CD4-positive, alpha-beta T cell (primary cell): ENCODE data around the gene LHFPL6. TPM values are rescaled to one million over a fixed set of nuclear protein-coding genes. Genes with fewer than 3 reads are reported as not detected.

Experiments used
- ATAC-seq: fragments of 200-7000 bp; cut with Tn5 transposase; one replicate; pipeline ENCODE4 v1.10.0; 2022; ENCODE audit warnings: mild to moderate bottlenecking; ENCODE audit not compliant: poor library complexity
- CTCF ChIA-PET: fragments of 350-600 bp; sonication (Branson Sonifier 250); formaldehyde crosslinking; loops from one replicate; lab custom pipeline; 2021; ENCODE audit warnings: antibody characterized with exemption, inconsistent platforms; lab: Charles Lee
- POLR2A ChIA-PET: fragments of 350-600 bp; sonication (Branson Sonifier 250); formaldehyde crosslinking; loops from one replicate; lab custom pipeline; 2021; ENCODE audit warnings: antibody characterized with exemption, inconsistent platforms; lab: Charles Lee
- DNase-seq, 14 experiments: peaks; one replicate each; pipeline ENCODE4 v3.0.0-alpha.2; 2013 to 2020; ENCODE audit warnings: mixed read lengths in 2 of 14
- H3K27ac ChIP-seq, 2 donors: one replicate each; pipeline versions ENCODE4 v1.5.1 to v1.7.0; 2013; ENCODE audit warnings: low read length in 2 of 2, low read depth in 1 of 2, mild to moderate bottlenecking in 1 of 2
- H3K27me3 ChIP-seq, 2 experiments: 1 replicate in 1 of 2; 2 replicates in 1 of 2; pipeline versions ENCODE4 v1.6.1 to v1.7.0; 2013; ENCODE audit warnings: low read length in 2 of 2, control low read depth in 1 of 2, mild to moderate bottlenecking in 1 of 2, moderate library complexity in 1 of 2; ENCODE audit not compliant: insufficient read depth in 2 of 2, control insufficient read depth in 1 of 2
- H3K36me3 ChIP-seq: one replicate; pipeline ENCODE4 v1.6.1; 2013; ENCODE audit warnings: low read length, control low read depth; ENCODE audit not compliant: insufficient read depth
- H3K4me1 ChIP-seq: one replicate; pipeline ENCODE4 v1.6.1; 2013; ENCODE audit warnings: low read length, control low read depth; ENCODE audit not compliant: insufficient read depth
- H3K4me3 ChIP-seq: one replicate; pipeline ENCODE4 v1.5.1; 2013; ENCODE audit warnings: mild to moderate bottlenecking, low read length, moderate library complexity
- H3K9me3 ChIP-seq, 2 experiments: 1 replicate in 1 of 2; 2 replicates in 1 of 2; pipeline versions ENCODE4 v1.6.1 to v1.7.0; 2013; ENCODE audit warnings: low read length in 2 of 2, mild to moderate bottlenecking in 2 of 2, control low read depth in 1 of 2, moderate library complexity in 1 of 2; ENCODE audit not compliant: control insufficient read depth in 1 of 2, insufficient read depth in 1 of 2
- H3K27ac Mint-ChIP-seq: one replicate; pipeline ENCODE4 v1.8.0; 2020; ENCODE audit warnings: mixed read lengths
- H3K27me3 Mint-ChIP-seq: one replicate; pipeline ENCODE4 v1.8.0; 2021; ENCODE audit warnings: mixed read lengths
- H3K36me3 Mint-ChIP-seq: one replicate; pipeline ENCODE4 v1.8.0; 2021; ENCODE audit warnings: low read depth, mixed read lengths
- H3K4me1 Mint-ChIP-seq: one replicate; pipeline ENCODE4 v1.8.0; 2021; ENCODE audit warnings: low read depth, mixed read lengths
- H3K4me3 Mint-ChIP-seq: one replicate; pipeline ENCODE4 v1.8.0; 2020; ENCODE audit warnings: mild to moderate bottlenecking, mixed read lengths
- H3K9me3 Mint-ChIP-seq: one replicate; pipeline ENCODE4 v1.8.0; 2020; ENCODE audit warnings: mixed read lengths
- intact Hi-C, 2 experiments: fragments of 100-400 bp; cut with DNase I in 1 of 2; cut with micrococcal nuclease in 1 of 2; formaldehyde crosslinking; loops; one replicate each; pipeline versions ENCODE4 v1.15.1 to v1.9.0; 2023 to 2025; cut with DNase I, micrococcal nuclease
- total RNA-seq, 174 experiments: library from RNA in 2 of 174; stranded (reverse) in 2 of 174; gene quantifications; one replicate each; pipeline ENCODE4 v1.2.3 and lab custom pipeline; 2021 to 2026
- TF ChIP-seq, protein P1 (sequence below): fragments of 200-600 bp; IDR thresholded peaks from one replicate; pipeline ENCODE4 v1.8.0; 2022; ENCODE audit warnings: antibody characterized with exemption, mild to moderate bottlenecking

The LHFPL6 gene
- total RNA-seq, 2 experiments from 2014 or later = not detected

DNA sequence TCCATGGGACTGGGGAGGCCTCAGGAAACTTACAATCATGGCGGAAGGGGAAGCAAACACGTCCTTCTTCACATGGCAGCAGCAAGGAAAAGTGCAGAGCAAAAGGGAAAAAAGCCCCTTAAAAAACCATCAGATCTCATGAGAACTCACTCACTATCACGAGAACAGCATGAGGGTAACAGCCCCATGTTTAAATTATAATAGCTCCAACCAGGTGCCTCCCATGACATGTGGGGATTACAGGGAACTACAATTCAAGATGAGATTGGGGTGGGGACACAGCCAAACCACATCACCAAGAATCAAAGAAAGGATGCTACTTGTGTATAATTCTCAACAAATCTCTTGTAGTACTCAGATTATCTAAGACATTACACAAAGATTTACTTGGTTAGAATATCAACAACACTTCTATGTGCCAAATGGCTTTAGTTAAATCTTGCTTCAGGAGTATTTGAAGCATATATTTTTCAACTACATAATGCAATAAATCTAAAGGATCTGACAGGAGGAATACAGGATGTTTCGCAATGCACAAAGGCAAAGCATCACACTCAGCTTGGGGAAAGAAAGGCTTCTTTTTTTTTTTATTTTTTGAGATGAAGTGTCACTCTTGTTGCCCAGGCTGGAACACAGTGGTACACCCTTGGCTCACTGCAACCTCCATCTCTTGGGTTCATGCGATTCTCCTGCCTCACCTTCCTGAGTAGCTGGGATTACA lies 180.0 kb downstream of the LHFPL6 start:
- intact Hi-C loops = no loop called here
- H3K27me3 ChIP-seq = no peaks in the 10 kb centered on the region
- Mint-ChIP-seq H3K36me3 (no peaks in the 10 kb centered on the region), H3K27me3 (peaks cover 22% of the 10 kb centered on the region), H3K4me1 (no peaks in the 10 kb centered on the region), H3K9me3 (no peaks in the 10 kb centered on the region), H3K4me3 (no peak overlapping the region), H3K27ac (no peak overlapping the region)
- ATAC-seq (no peak), DNase-seq (no peak)
- no peaks in the 10 kb centered on the region for H3K36me3 ChIP-seq
- H3K4me3 ChIP-seq = no peak overlapping the region
- TF ChIP-seq, protein P1, sequence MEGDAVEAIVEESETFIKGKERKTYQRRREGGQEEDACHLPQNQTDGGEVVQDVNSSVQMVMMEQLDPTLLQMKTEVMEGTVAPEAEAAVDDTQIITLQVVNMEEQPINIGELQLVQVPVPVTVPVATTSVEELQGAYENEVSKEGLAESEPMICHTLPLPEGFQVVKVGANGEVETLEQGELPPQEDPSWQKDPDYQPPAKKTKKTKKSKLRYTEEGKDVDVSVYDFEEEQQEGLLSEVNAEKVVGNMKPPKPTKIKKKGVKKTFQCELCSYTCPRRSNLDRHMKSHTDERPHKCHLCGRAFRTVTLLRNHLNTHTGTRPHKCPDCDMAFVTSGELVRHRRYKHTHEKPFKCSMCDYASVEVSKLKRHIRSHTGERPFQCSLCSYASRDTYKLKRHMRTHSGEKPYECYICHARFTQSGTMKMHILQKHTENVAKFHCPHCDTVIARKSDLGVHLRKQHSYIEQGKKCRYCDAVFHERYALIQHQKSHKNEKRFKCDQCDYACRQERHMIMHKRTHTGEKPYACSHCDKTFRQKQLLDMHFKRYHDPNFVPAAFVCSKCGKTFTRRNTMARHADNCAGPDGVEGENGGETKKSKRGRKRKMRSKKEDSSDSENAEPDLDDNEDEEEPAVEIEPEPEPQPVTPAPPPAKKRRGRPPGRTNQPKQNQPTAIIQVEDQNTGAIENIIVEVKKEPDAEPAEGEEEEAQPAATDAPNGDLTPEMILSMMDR = no peak
- H3K9me3 ChIP-seq = no peaks in the 10 kb centered on the region
- CTCF ChIA-PET = no interaction called here
- no peaks in the 10 kb centered on the region for H3K4me1 ChIP-seq
- POLR2A ChIA-PET = no interaction called here
- H3K27ac ChIP-seq = no peak overlapping the region

DNA sequence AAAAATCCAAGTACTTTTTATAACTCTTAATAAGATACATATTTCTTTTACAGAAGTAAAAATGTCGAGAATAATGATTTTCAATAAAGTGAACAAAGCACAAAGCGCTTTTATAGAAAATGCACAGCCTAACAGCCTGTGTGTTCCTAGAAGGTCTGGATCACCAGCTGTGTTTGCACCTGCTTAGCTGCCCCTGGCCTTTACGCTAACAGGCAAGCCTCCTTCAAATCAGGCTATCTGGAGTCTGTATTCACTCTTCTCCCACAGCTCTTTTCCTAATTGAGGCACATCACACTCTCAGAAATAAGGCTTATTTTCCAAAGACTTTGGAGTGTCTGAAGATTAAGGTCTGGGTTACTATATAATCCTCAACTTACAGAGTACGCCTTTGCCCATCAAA lies 183.1 kb downstream of the LHFPL6 start:
- Mint-ChIP-seq H3K27me3 (peaks cover 31% of the 10 kb centered on the region), H3K27ac (no peak overlapping the region), H3K36me3 (no peaks in the 10 kb centered on the region), H3K4me3 (no peak overlapping the region), H3K9me3 (no peaks in the 10 kb centered on the region), H3K4me1 (no peaks in the 10 kb centered on the region)
- Histone ChIP-seq H3K4me3 (no peak overlapping the region), H3K27me3 (no peaks in the 10 kb centered on the region), H3K9me3 (no peaks in the 10 kb centered on the region), H3K27ac (no peak overlapping the region), H3K36me3 (no peaks in the 10 kb centered on the region), H3K4me1 (no peaks in the 10 kb centered on the region)
- TF ChIP-seq, protein P1 = no peak
- intact Hi-C loops = no loop called here
- DNase-seq (no peak), ATAC-seq (no peak)
- ChIA-PET CTCF (no interaction called here), POLR2A (no interaction called here)

DNA sequence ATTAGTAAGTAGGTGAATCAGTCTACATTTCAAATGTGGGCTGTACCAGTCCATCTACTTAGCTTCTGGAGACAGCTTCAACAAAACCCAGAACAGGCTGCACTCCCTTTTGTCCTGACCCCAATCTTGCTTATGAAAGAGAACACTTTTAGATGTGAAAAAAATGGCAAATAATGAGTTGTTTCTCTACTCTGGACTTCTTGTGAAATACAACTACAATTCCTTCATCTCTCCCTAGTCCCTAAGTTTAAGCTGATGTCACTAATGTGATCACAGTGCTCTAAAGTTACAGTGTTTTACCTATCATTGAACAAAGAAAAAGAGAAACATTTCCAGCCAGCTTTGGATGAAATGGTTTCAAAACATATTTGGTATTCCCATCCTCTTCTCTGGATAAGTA lies 183.9 kb downstream of the LHFPL6 start:
- Mint-ChIP-seq H3K9me3 (no peaks in the 10 kb centered on the region), H3K4me1 (no peaks in the 10 kb centered on the region), H3K4me3 (no peak overlapping the region), H3K36me3 (no peaks in the 10 kb centered on the region), H3K27me3 (peaks cover 23% of the 10 kb centered on the region), H3K27ac (no peak overlapping the region)
- ChIA-PET CTCF (no interaction called here), POLR2A (no interaction called here)
- intact Hi-C loops = no loop called here
- DNase-seq (no peak), ATAC-seq (no peak)
- Histone ChIP-seq H3K27ac (no peak overlapping the region), H3K4me1 (no peaks in the 10 kb centered on the region), H3K27me3 (no peaks in the 10 kb centered on the region), H3K36me3 (no peaks in the 10 kb centered on the region), H3K4me3 (no peak overlapping the region), H3K9me3 (no peaks in the 10 kb centered on the region)
- TF ChIP-seq, protein P1 = no peak
